HuH-7 (cell line): Measurements from ENCODE around the gene NRDE2.
"Not testable (repeated sequence)": the region's sequence is repeated elsewhere in the genome, so short reads cannot be mapped to it uniquely, and the experiment has no call there.

Source experiments
- DNase-seq: peaks from one replicate; pipeline ENCODE4 v3.0.0; 2011; ENCODE audit warnings: low spot score

The NRDE2 gene

GRCh38 chr14:90266441-90267154, 65.1 kb downstream of the NRDE2 start:
- no peak for DNase-seq

- DNase-seq: no peak
Measured at GRCh38 chr14:90263748-90264449, 67.8 kb downstream of the NRDE2 start.

GRCh38 chr14:90256354-90257131, 75.2 kb downstream of the NRDE2 start, which contains the start of gene PSMC1:
PSMC1 (plus strand) TSS chr14:90256553; CDS start chr14:90256598, 45 bp downstream.
- DNase-seq: peak; percentile 79

- DNase-seq: no peak
Measured at GRCh38 chr14:90255871-90256270, 75.9 kb downstream of the NRDE2 start.

- DNase-seq: no peak
Measured at GRCh38 chr14:90253826-90254225, 77.9 kb downstream of the NRDE2 start.

- DNase-seq: no peak
Measured at GRCh38 chr14:90248594-90248993, 83.1 kb downstream of the NRDE2 start.

- not testable (repeated sequence) for DNase-seq
Measured at GRCh38 chr14:90247441-90247840, 84.3 kb downstream of the NRDE2 start.

- DNase-seq: no peak
Measured at GRCh38 chr14:90246936-90247335, 84.8 kb downstream of the NRDE2 start.

- DNase-seq: no peak
Measured at GRCh38 chr14:90242444-90242843, 89.3 kb downstream of the NRDE2 start.

GRCh38 chr14:90239139-90239538, 92.6 kb downstream of the NRDE2 start:
- no peak for DNase-seq

GRCh38 chr14:90235179-90235976, 96.4 kb downstream of the NRDE2 start:
- peak; percentile 50 for DNase-seq

GRCh38 chr14:90229942-90230341, 101.8 kb downstream of the NRDE2 start:
- DNase-seq: not testable (repeated sequence)

- no peak for DNase-seq
Measured at GRCh38 chr14:90228478-90228877, 103.3 kb downstream of the NRDE2 start.
